Stimulated activated CD8-positive, alpha-beta memory T cell treated with anti-CD3 and anti-CD28 coated beads, Interleukin-2, amount 100 ng/mL, for 1 hour (primary cell): ENCODE results near the gene EDDM13.
A peak's percentile ranks its signal among the peaks of the same experiment; 100 is the strongest.
"Not testable (repeated sequence)": the region's sequence is repeated elsewhere in the genome, so short reads cannot be mapped to it uniquely, and the experiment has no call there.

ENCODE experiments used
- DNase-seq, 2 donors: peaks; one replicate each; pipeline ENCODE4 v3.0.0-alpha.2; 2020; ENCODE audit warnings: low read depth in 2 of 2

The EDDM13 gene

GRCh38 chr19:56321254-56321988 is 48.9 kb downstream of the EDDM13 start:
- DNase-seq, result no peak

- no peak for DNase-seq
Observed at GRCh38 chr19:56321989-56322440, 49.5 kb downstream of the EDDM13 start.

- no peak for DNase-seq
Observed at GRCh38 chr19:56324436-56324835, 51.9 kb downstream of the EDDM13 start.

- DNase-seq, result no peak
Observed at GRCh38 chr19:56332695-56333094, 60.1 kb downstream of the EDDM13 start.

DNA sequence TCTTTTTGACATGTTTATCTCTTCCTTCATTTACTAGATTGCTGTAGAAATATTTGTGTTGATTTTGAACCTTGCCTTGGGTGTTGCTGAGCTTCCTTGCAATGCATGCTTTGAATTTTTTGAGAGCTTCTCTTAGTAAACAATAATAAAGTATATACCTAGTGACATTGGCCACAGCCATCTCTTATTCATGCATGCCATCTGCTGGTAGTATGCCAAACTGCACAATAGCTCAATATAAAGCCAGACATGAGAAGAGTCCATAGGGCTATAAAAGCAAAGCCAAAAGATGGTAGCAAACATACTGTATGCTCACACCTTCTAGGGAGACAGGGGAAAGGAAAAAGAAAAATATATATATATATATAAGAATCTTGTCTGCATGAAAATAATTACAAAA is 61.0 kb downstream of the EDDM13 start:
- no peak for DNase-seq

GRCh38 chr19:56335371-56335770 is 62.8 kb downstream of the EDDM13 start:
- not testable (repeated sequence) for DNase-seq

DNA sequence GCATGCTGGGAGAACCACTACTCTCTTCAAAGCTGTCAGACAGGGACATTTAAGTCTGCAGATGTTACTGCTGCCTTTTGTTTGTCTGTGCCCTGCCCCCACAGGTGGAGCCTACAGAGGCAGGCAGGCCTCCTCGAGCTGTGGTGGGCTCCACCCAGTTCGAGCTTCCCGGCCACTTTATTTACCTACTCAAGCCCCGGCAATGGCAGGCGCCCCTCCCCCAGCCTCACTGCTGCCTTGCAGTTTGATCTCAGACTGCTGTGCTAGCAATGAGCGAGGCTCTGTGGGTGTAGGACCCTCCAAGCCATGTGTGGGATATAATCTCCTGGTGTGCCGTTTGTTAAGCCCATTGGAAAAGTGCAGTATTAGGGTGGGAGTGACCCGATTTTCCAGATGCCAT is 64.5 kb downstream of the EDDM13 start:
- not testable (repeated sequence) for DNase-seq

DNA sequence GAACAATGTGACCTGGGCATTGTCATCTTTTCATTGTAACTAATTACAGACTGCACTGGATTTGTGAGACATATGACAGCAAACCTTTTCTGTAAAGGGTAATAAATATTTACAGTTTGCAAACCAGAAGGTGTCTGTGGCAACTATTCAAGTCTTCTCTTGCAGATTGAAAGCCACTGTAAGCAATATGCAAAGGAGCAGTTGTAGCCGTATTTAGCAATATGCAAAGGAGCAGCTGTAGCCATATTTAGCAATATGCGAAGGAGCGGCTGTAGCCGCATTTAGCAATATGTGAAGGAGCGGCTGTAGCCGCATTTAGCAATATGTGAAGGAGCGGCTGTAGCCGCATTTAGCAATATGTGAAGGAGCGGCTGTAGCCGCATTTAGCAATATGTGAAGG is 66.5 kb downstream of the EDDM13 start:
- not testable (repeated sequence) for DNase-seq

- DNase-seq, result no peak
Observed at GRCh38 chr19:56341948-56342347, 69.4 kb downstream of the EDDM13 start.

GRCh38 chr19:56347163-56347778 is 74.7 kb downstream of the EDDM13 start:
- no peak for DNase-seq

DNA sequence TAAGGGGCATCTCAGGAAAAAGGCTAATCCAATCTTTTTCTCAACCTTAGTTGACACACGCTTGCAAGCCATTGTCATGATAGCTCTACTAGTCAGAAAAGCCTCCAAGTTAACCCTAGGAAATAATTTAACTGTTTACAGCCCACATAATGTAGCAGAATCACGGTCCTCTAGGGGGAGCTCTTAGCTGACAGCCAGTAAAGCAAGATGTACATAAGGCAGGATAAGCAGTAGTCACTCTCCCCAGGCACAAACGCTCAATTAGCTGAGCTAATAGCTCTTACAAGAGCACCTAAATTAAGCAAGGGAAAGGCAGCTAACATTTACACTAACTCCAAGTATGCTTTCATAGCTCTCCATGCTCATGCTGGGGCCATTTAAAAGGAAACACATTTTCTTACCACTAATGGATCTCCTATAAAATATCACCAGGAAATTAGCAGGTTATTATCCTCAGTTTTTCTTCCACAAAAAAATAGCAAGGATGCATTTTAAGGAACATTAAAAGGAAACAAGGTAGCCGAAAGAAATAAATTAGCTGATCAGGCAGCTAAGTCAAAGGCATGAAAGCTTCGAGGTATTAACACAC is 75.8 kb downstream of the EDDM13 start:
- no peak for DNase-seq

- DNase-seq, result peak in 1 of 2 donors; percentile 15
Observed at GRCh38 chr19:56350416-56351045, 78.0 kb downstream of the EDDM13 start.

- DNase-seq, result no peak
Observed at GRCh38 chr19:56351208-56351607, 78.7 kb downstream of the EDDM13 start.

- DNase-seq, result no peak
Observed at GRCh38 chr19:56355517-56355916, 83.0 kb downstream of the EDDM13 start.

DNA sequence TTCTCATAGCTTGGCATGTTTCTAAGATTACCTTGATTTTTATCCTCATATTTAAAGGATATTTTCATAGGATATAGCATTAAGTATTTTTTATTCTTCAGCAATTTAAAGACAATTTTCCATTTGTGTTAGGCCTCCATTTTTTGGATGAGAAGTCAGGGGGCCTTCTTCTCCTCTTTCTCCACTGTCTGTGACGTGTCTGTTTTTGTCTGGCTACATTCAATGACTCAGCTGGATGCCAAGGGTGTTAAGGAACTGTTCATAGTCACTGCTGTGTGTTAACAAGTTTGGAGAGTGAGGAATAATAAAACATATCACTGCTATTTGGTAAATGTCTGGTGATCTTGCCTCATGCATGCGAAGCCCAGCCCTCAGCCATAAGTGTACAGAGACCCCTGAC is 84.4 kb downstream of the EDDM13 start:
- DNase-seq, result no peak
